GM18870 (cell line): Measurements from ENCODE around the gene ASCC1.
"Not testable (repeated sequence)": the region's sequence is repeated elsewhere in the genome, so short reads cannot be mapped to it uniquely, and the experiment has no call there.

ENCODE experiments used
- ATAC-seq: cut with Tn5 transposase; IDR thresholded peaks from one replicate; pipeline ENCODE4 v1.9.1; 2021; ENCODE audit warnings: moderate library complexity; ENCODE audit not compliant: unreplicated experiment

The ASCC1 gene

DNA sequence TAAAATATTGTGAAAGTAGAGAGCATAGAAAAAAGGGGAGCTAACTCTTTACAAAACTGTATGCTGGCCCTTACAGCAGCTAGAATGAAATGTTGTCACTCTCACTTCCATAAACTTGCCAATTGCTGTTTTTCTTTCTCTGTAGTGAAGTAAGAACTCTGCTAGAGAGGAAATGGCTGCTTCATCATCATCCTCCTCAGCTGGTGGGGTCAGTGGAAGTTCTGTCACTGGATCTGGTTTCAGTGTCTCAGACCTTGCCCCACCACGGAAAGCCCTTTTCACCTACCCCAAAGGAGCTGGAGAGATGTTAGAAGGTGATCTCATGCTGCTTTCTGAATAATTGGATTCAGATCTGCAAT lies 7.6 kb upstream of the ASCC1 start:
- no peak for ATAC-seq

- ATAC-seq: no peak
Observed at GRCh38 chr10:72221278-72221677, 5.2 kb upstream of the ASCC1 start.

DNA sequence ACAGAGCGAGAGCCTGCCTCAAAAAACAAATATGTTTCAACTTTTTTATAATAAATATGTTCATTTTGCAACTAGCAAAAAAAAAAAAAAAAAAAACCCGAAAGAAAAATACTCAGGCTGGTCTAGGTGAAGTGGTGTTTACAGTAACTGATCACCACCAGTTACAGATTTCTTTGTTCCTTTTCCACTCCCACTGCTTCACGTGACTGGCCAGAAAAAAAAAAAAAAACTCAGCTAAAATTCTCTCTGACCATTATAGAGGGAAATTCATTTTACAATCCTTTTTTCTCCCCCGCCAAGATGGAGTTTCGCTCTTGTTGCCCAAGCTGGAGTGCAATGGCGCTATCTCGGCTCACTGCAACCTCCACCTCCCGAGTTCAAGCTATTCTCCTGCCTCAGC lies 4.6 kb upstream of the ASCC1 start:
- no peak for ATAC-seq

- no peak for ATAC-seq
Observed at GRCh38 chr10:72219235-72219814, 3.2 kb upstream of the ASCC1 start.

- ATAC-seq: no peak
Observed at GRCh38 chr10:72218726-72219125, 2.6 kb upstream of the ASCC1 start.

DNA sequence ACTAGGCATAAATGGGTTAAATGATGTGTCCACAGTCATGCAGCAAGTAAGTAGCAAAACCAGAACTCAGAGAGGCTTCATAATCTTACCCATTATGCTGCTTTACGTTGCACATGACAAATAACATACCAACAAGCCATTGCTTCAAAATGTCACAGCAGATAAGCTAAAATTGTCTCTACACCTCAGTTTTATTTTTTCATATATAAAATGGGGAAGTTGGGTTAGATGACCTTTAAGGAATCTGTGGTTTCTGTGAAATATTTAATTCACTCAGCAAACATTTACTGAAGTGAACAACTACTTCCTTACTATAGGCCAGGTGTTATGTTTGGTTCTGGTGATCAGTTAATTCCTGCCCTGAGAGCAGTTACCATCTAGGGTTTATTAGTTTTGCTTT lies 2.2 kb upstream of the ASCC1 start:
- ATAC-seq: no peak

- not testable (repeated sequence) for ATAC-seq
Observed at GRCh38 chr10:72211832-72212231, 4.2 kb downstream of the ASCC1 start.

GRCh38 chr10:72211381-72211780 lies 4.7 kb downstream of the ASCC1 start:
- ATAC-seq: not testable (repeated sequence)

DNA sequence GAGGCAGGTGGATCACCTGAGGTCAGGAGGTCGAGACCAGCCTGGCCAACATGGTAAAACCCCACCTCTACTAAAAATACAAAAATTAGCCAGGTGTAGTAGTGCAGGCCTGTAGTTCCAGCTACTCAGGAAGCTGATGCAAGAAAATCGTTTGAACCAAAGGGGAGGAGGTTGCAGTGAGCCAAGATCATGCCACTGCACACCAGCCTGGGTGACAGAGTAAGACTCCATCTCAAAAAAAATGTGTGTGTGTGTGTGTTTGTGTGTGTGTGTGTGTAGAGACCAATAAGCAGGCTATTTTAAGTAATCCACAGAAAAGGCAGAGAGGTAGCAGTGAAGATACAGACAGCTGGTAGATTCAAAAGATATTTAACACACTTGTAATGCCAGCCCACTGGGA lies 7.5 kb downstream of the ASCC1 start:
- ATAC-seq: not testable (repeated sequence)

GRCh38 chr10:72206511-72207229 lies 9.4 kb downstream of the ASCC1 start:
- no peak for ATAC-seq

- no peak for ATAC-seq
Observed at GRCh38 chr10:72204724-72205123, 11.4 kb downstream of the ASCC1 start.

GRCh38 chr10:72204296-72204695 lies 11.8 kb downstream of the ASCC1 start:
- ATAC-seq: no peak

DNA sequence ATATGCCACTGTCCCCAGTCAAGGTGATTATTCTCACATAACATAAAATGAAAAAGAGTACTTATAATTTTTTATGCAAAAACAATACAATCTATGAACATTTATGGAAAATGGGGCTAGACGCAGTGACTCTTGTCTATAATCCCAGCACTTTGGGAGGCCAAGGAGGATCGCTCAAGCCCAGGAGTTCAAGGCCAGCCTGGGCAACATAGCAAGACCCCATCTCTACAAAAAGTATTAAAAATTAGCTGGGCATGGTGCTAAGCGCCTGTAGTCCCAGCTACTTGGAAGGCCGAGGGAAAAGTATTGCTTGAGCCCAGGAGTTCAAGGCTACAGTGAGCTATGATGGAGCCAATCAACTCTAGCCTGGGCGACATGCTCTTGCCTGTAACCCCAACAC lies 14.8 kb downstream of the ASCC1 start:
- ATAC-seq: no peak

- ATAC-seq: no peak
Observed at GRCh38 chr10:72200883-72201282, 15.2 kb downstream of the ASCC1 start.

GRCh38 chr10:72194949-72195348 lies 21.1 kb downstream of the ASCC1 start:
- ATAC-seq: no peak

DNA sequence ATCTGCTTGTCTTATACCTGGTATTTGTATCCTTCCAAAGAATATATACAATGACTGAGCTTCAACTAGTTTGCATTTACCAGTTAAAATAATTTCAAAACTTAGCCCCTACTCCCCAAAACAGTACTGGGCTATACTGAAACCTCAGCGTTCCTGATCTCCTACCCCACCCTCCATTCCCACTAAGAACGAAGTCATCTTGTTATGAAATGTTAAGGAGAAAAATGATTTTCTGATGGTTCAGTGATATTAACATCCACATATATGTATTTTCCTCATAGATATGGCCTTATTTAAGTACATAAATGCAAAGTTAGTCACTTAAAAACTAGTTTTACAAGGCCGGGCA lies 29.1 kb downstream of the ASCC1 start:
- no peak for ATAC-seq

DNA sequence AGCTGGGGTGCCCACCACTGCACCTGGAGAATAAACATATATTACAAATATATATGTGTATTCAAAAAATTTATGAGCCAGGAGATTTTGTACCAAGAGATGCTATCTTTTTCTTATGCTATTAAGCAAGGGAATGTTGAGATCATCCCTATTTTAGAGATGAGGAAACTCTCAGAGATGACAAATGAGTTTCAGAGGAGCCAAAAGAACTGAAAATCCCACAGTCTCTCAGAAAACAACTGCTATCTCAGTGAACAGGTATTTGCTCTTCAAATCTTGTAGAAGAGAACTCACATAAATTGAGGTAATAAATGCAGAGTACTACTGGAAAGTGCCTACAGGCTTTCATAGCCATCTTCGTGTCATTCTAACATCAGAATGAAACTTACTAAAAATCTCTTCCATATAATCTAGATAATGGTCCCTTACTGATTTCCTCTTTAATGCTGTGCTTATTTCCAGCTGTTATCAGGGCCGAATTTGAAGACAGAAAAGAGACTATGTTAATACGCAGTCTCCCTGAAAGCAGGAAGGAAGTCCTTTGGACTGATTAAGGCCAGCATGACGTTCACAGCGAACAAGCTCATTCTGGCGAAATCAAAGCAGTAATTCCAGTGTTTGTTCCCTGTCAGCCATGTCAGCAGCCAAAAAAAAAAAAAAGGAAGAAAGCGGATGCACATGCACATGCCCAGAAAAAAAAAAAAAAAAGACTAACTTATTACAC lies 29.7 kb downstream of the ASCC1 start:
- no peak for ATAC-seq

GRCh38 chr10:72184156-72184555 lies 31.9 kb downstream of the ASCC1 start:
- ATAC-seq: no peak

DNA sequence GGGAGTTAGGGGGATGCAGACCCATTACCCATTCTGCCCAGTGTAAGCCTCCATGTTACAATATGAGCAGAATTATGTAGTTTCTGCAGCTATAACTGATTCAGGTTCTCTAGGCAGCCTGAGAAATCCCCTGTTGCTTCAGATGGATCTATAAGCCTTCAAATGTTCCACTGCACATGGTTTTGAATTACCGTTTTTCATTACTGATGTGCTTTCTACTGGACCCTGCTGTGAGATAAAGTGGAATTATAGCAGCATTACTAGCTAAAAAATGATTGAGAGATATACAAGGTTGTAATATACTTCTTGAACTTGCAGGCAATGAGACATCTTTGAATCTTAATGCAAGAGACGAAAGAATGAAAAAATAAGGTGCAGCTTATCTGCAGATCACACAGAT lies 38.6 kb downstream of the ASCC1 start:
- no peak for ATAC-seq

DNA sequence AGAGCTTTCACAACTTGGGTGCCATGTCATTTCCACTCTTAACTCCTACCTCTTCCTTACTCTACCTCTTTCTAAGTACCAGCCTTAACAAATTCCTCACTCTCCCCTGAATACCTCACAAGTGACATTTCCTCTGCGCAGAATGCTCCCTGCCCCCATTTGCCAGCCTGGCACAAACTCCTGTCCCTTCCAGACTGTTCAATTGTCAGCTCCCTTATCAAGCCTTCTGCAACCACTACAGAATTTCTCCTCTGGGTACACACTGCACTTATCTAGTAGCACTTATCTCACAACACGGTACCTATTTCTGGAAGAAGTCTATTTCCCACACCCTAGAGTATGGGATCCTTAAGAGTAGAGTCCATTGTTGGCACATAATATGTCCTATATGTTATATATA lies 39.4 kb downstream of the ASCC1 start:
- no peak for ATAC-seq

GRCh38 chr10:72175149-72175548 lies 40.9 kb downstream of the ASCC1 start:
- no peak for ATAC-seq

GRCh38 chr10:72174297-72174662 lies 41.8 kb downstream of the ASCC1 start:
- no peak for ATAC-seq
